HL-60/S4 treated with retinoic acid at 250 ng/mL for 4 days and 3 days (cell line): Measurements from ENCODE around the gene CHRDL1.

ENCODE experiments used
- in situ Hi-C: fragments of 300-500 bp; cut with MboI; formaldehyde crosslinking; loops from 2 replicates; pipeline ENCODE4 v1.7.0; 2022; ENCODE audit warnings: low sequenced_read_pairs

CHRDL1 gene

GRCh38 chrX:110743679-110744340 lies 51.8 kb downstream of the CHRDL1 start:
- in situ Hi-C loops, result no loop called here

- in situ Hi-C loops, result no loop called here
Measured at GRCh38 chrX:110741213-110741796, 54.3 kb downstream of the CHRDL1 start.

- in situ Hi-C loops, result no loop called here
Measured at GRCh38 chrX:110734894-110735541, 60.6 kb downstream of the CHRDL1 start.

- in situ Hi-C loops, result no loop called here
Measured at GRCh38 chrX:110734271-110734670, 61.3 kb downstream of the CHRDL1 start.

GRCh38 chrX:110733166-110733565 lies 62.5 kb downstream of the CHRDL1 start:
- in situ Hi-C loops, result no loop called here

- in situ Hi-C loops, result no loop called here
Measured at GRCh38 chrX:110732266-110732665, 63.4 kb downstream of the CHRDL1 start.

GRCh38 chrX:110723844-110724243 lies 71.8 kb downstream of the CHRDL1 start:
- in situ Hi-C loops, result no loop called here

GRCh38 chrX:110722135-110722534 lies 73.5 kb downstream of the CHRDL1 start:
- in situ Hi-C loops, result no loop called here

GRCh38 chrX:110713666-110714065 lies 82.0 kb downstream of the CHRDL1 start:
- in situ Hi-C loops, result no loop called here

GRCh38 chrX:110706446-110706845 lies 89.2 kb downstream of the CHRDL1 start:
- in situ Hi-C loops, result no loop called here

- in situ Hi-C loops, result no loop called here
Measured at GRCh38 chrX:110703641-110704040, 92.0 kb downstream of the CHRDL1 start.

- in situ Hi-C loops, result no loop called here
Measured at GRCh38 chrX:110699109-110699508, 96.5 kb downstream of the CHRDL1 start.

- in situ Hi-C loops, result no loop called here
Measured at GRCh38 chrX:110698696-110699095, 96.9 kb downstream of the CHRDL1 start.

GRCh38 chrX:110692866-110693265 lies 102.8 kb downstream of the CHRDL1 start:
- in situ Hi-C loops, result no loop called here

GRCh38 chrX:110691446-110691845 lies 104.2 kb downstream of the CHRDL1 start:
- in situ Hi-C loops, result no loop called here

GRCh38 chrX:110684653-110685052 lies 111.0 kb downstream of the CHRDL1 start:
- in situ Hi-C loops, result no loop called here

- in situ Hi-C loops, result no loop called here
Measured at GRCh38 chrX:110683925-110684324, 111.7 kb downstream of the CHRDL1 start.

GRCh38 chrX:110678591-110678990 lies 117.0 kb downstream of the CHRDL1 start:
- in situ Hi-C loops, result no loop called here

- in situ Hi-C loops, result no loop called here
Measured at GRCh38 chrX:110675886-110676285, 119.7 kb downstream of the CHRDL1 start.

- in situ Hi-C loops, result no loop called here
Measured at GRCh38 chrX:110671068-110671803, 124.4 kb downstream of the CHRDL1 start.

- in situ Hi-C loops, result no loop called here
Measured at GRCh38 chrX:110669572-110669971, 126.0 kb downstream of the CHRDL1 start.

GRCh38 chrX:110667706-110668105 lies 127.9 kb downstream of the CHRDL1 start:
- in situ Hi-C loops, result no loop called here
